ENCODE measurements around the gene NUP205. TPM values are rescaled to one million over a fixed set of nuclear protein-coding genes. Genes with fewer than 3 reads are reported as not detected.
A peak's percentile ranks its signal among the peaks of the same experiment; 100 is the strongest.

The NUP205 gene
- total RNA-seq, 4 donors from 2014 or later = 36.9 to 53.1 (median 41.3) TPM

DNA sequence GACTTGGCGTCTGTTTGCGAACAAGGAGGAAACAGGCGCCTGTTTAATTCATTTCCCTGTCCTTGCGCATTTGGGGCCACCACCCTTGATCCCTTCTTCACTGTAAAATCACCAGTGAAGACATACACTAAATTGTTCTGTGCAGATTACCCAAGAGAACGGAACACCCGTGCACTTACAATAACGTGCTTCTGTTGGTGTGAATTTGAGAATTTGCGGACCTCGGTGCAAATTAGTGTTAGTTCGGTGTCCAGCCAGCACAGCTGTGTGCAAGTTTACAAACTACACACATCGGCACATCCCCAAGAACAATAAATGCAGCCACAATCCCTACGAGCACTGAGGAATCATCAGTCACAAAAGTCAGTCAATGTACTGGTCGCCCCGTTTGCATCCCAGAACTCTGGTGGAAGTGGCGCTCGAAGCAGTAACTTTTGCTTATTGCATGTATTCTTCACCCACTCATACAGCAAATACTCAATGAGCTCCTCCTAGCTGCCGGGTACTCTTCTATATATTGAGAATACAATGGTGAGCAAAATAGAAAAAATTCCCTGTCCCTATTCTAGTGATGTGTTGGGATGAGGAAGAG lies 47.0 kb upstream of the NUP205 start:
- no peaks in the 10 kb centered on the region for H3K36me3 ChIP-seq
- peaks cover 27% of the 10 kb centered on the region for H3K4me1 ChIP-seq
- H3K27me3 ChIP-seq = no peaks in the 10 kb centered on the region
- H3K4me3 ChIP-seq = peak overlapping the region; percentile 89
- no peaks in the 10 kb centered on the region for H3K9me3 ChIP-seq
- under 1% methylated on average over 17 of the region's 17 CpGs for WGBS
- H3K27ac ChIP-seq = no peak overlapping the region
- DNase-seq (ENCODE audit: low spot score in 2 of 2) = no peak
- no peak for TF ChIP-seq POLR2AphosphoS5 (IDR thresholded peaks at IDR 0.05)
- TF ChIP-seq, protein P1, sequence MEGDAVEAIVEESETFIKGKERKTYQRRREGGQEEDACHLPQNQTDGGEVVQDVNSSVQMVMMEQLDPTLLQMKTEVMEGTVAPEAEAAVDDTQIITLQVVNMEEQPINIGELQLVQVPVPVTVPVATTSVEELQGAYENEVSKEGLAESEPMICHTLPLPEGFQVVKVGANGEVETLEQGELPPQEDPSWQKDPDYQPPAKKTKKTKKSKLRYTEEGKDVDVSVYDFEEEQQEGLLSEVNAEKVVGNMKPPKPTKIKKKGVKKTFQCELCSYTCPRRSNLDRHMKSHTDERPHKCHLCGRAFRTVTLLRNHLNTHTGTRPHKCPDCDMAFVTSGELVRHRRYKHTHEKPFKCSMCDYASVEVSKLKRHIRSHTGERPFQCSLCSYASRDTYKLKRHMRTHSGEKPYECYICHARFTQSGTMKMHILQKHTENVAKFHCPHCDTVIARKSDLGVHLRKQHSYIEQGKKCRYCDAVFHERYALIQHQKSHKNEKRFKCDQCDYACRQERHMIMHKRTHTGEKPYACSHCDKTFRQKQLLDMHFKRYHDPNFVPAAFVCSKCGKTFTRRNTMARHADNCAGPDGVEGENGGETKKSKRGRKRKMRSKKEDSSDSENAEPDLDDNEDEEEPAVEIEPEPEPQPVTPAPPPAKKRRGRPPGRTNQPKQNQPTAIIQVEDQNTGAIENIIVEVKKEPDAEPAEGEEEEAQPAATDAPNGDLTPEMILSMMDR (IDR thresholded peaks at IDR 0.05) = no peak
- TF ChIP-seq EP300 (IDR thresholded peaks at IDR 0.05) = no peak
- no peak for TF ChIP-seq POLR2A (IDR thresholded peaks at IDR 0.05)

DNA sequence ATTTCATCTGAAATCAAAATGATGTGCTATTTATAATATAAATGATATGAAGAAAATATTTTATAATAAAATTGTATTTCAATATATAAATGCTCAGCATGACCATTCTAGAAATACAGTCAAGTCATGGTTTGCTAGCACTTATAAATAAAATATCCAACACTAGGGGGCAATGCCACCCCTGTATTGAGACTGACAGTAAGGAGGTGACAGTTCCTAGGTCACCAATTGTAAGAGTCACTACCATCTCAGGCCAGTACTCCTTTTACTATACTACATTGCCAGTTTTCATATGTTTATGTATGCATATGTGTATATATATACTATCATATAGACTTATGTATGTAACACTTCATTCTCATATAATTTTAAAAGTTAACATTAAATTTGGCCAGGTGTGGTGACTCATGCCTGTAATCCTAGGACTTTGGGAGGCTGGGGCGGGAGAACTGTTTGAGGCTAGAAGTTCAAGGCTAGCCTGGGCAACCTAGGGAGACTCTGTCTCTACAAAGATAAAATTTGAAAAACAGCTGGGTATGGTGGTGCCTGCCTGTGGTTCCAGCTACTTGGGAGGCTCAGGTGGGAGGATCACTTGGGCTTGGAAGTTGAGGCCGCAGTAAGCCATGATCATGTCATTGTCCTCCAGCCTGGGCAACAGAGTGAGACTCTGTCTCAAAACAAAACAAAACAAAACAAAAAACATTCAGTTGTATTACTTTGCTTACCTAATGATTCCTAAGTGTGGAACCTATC lies 45.4 kb upstream of the NUP205 start:
- H3K9me3 ChIP-seq = no peaks in the 10 kb centered on the region
- H3K27ac ChIP-seq = no peak overlapping the region
- H3K4me3 ChIP-seq = no peak overlapping the region
- peaks cover 21% of the 10 kb centered on the region for H3K4me1 ChIP-seq
- DNase-seq (ENCODE audit: low spot score in 2 of 2) = no peak
- TF ChIP-seq POLR2A (IDR thresholded peaks at IDR 0.05) (no peak), EP300 (IDR thresholded peaks at IDR 0.05) (no peak), POLR2AphosphoS5 (IDR thresholded peaks at IDR 0.05) (no peak)
- TF ChIP-seq, protein P1 (IDR thresholded peaks at IDR 0.05) = peak in 1 of 2 donors; percentile 34
- 93% methylated on average over 2 of the region's 2 CpGs for WGBS
- H3K27me3 ChIP-seq = no peaks in the 10 kb centered on the region
- no peaks in the 10 kb centered on the region for H3K36me3 ChIP-seq

DNA sequence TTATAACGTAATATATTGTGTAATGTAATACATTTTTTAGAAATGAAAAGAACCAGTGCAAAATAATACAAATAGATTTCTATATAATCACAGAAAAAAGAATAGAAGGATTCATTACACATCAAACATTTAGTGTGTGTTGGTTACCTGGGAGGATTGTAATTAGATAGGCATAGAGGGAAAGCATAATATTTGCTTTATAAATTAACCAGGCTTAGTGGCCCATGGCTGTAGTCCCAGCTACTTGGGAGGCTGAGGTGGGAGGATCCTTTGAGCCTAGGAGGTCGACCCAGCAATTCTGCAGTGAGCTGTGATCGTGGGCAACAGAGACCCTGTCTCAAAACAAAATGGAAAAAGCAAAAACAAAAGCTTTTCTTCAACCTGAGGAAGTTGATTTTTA lies 42.9 kb upstream of the NUP205 start:
- DNase-seq (ENCODE audit: low spot score in 2 of 2) = no peak
- Histone ChIP-seq H3K27ac (no peak overlapping the region), H3K4me3 (no peak overlapping the region), H3K9me3 (no peaks in the 10 kb centered on the region), H3K4me1 (peaks cover 6% of the 10 kb centered on the region), H3K27me3 (no peaks in the 10 kb centered on the region), H3K36me3 (no peaks in the 10 kb centered on the region)
- TF ChIP-seq, protein P1 (IDR thresholded peaks at IDR 0.05) = no peak
- TF ChIP-seq POLR2AphosphoS5 (IDR thresholded peaks at IDR 0.05) (no peak), EP300 (IDR thresholded peaks at IDR 0.05) (no peak), POLR2A (IDR thresholded peaks at IDR 0.05) (no peak)
- WGBS = 83% methylated on average over 3 of the region's 3 CpGs

DNA sequence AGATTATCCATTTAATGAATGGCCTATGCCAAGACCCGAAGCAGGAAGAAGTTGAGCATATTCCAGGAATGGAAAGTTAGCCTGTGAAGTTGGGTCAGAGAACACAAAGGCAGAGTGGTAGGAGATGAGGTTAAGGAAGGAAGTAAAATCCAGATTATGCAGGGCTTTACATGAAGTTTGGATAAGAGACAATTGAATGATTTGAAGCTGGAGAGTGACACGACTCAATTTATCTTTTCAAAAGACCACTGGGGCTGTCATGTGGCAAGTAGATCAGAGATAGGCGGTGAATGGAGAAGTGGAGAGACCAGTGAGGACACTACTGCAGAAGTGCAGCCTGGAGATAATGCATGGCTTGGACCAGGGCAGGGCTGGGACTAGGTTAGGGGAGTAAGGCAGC lies 40.7 kb upstream of the NUP205 start:
- WGBS = 87% methylated on average over 3 of the region's 3 CpGs
- no peaks in the 10 kb centered on the region for H3K27me3 ChIP-seq
- H3K36me3 ChIP-seq = no peaks in the 10 kb centered on the region

DNA sequence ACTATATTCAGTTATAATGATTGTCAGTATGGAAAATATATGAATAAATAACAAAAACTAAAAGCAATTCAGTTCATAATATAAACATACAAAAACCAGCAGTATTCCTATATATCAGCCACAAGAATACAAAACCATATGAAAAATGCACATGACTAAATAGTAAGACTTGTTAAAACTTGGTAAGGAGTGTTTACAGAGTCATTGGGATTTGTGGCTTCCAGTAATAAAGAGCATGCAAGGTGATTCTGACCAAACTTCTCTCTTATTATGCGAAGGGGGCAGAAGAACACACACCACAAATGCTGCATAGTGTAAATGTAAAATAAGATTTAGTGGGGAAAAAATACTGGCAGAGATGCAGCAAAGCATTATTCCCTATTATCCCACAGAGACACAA lies 39.0 kb upstream of the NUP205 start:
- WGBS = 87% methylated on average over 1 of the region's 1 CpG
- no peaks in the 10 kb centered on the region for H3K9me3 ChIP-seq
- TF ChIP-seq EP300 (IDR thresholded peaks at IDR 0.05) (no peak), POLR2A (IDR thresholded peaks at IDR 0.05) (no peak), POLR2AphosphoS5 (IDR thresholded peaks at IDR 0.05) (no peak)
- TF ChIP-seq, protein P1 (IDR thresholded peaks at IDR 0.05) = no peak

More for the DNA sequence above, 40.7 kb upstream of the NUP205 start:
- Histone ChIP-seq H3K4me3 (no peak overlapping the region), H3K4me1 (no peaks in the 10 kb centered on the region), H3K27ac (no peak overlapping the region), H3K9me3 (no peaks in the 10 kb centered on the region)
- DNase-seq (ENCODE audit: low spot score in 2 of 2) = no peak
- TF ChIP-seq EP300 (IDR thresholded peaks at IDR 0.05) = no peak
- no peak for TF ChIP-seq POLR2AphosphoS5 (IDR thresholded peaks at IDR 0.05)
- TF ChIP-seq POLR2A (IDR thresholded peaks at IDR 0.05) = no peak
- TF ChIP-seq, protein P1 (IDR thresholded peaks at IDR 0.05) = no peak

More for the DNA sequence above, 39.0 kb upstream of the NUP205 start:
- H3K27me3 ChIP-seq = no peaks in the 10 kb centered on the region
- no peak overlapping the region for H3K27ac ChIP-seq
- H3K4me3 ChIP-seq = no peak overlapping the region
- no peak for DNase-seq (ENCODE audit: low spot score in 2 of 2)
- H3K4me1 ChIP-seq = no peaks in the 10 kb centered on the region
- H3K36me3 ChIP-seq = no peaks in the 10 kb centered on the region

Data from suprapubic skin (tissue), 4 donors.